Transverse colon (tissue), 3 donors: ENCODE measurements around the gene GCLC.

Experiments used
- CTCF ChIP-seq, 5 experiments: fragments of 200-600 bp in 3 of 5; fragments of 450-650 bp in 2 of 5; sonication (generic) in 3 of 5; IDR thresholded peaks; 1 replicate in 2 of 5; 2 replicates in 3 of 5; pipeline ENCODE4 v1.5.1; 2016 to 2017; ENCODE audit warnings: antibody characterized with exemption in 5 of 5, inconsistent platforms in 3 of 5, mild to moderate bottlenecking in 2 of 5, moderate library complexity in 1 of 5
- EP300 ChIP-seq: sonication (generic); formaldehyde crosslinking; IDR thresholded peaks from one replicate; pipeline ENCODE4 v1.6.1; 2017; ENCODE audit warnings: antibody characterized with exemption, low read depth
- POLR2A ChIP-seq: fragments of 450-650 bp; IDR thresholded peaks from one replicate; pipeline ENCODE4 v1.6.1; 2016; ENCODE audit warnings: antibody characterized with exemption, mild to moderate bottlenecking, moderate library complexity

GRCh38 chr6:53528107-53528506 is 16.8 kb downstream of the GCLC start:
- TF ChIP-seq CTCF (IDR thresholded peaks at IDR 0.05) (no peak), EP300 (no peak), POLR2A (no peak)
